HL-60/S4 treated with retinoic acid at 250 ng/mL for 4 days and 3 days (cell line): Measurements from ENCODE around the gene SUSD4.
"Not testable (repeated sequence)": the region's sequence is repeated elsewhere in the genome, so short reads cannot be mapped to it uniquely, and the experiment has no call there.

Experiments
- in situ Hi-C: fragments of 300-500 bp; cut with MboI; formaldehyde crosslinking; loops from 2 replicates; pipeline ENCODE4 v1.7.0; 2022; ENCODE audit warnings: low sequenced_read_pairs

SUSD4 gene

DNA sequence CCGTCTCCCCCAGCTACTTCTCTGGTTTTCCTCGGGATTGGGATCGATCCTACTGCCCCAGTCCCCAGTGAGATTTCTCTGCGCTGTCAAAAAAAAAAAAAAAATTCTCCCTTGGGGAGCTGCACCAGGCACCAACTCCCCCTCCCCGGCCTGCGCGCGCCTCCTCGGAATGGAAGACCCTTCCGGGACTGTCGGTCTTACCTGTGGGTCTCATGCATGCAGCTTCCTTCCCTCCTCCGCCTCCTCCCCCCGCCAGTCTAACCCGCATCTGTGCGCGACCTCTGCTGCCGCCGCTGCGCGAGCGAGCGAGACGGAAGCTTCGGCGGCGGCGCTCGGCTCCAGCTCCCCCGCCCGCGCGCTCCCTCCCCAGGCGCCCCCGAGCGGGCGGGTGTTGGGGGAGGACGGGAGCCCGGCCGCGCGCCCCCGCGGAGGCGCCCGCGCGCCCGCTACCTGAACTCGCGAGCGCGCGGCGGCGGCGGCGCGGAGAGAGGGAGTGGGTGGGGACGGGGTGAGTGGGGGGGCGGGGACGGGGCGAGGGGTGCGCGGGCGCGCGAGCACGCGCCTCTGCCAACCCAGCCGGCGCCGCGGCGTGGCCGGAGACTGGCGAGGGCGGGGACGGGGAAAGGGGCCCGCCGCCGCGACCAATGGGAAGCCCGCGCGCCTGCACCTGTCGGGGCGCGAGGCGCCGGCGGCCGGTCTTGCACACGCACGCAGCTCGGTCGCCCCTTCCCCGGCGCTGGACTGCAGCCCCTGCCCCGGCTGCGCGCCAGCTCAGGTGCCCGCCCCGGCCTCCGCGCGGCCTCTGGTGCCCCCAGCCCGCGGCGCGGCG is at the start of gene SUSD4:
SUSD4 (minus strand) TSS at position 321 of the 829 bp plus-strand sequence. CDS start 751 bp downstream, outside the sequence.
- in situ Hi-C loops: no loop called here

DNA sequence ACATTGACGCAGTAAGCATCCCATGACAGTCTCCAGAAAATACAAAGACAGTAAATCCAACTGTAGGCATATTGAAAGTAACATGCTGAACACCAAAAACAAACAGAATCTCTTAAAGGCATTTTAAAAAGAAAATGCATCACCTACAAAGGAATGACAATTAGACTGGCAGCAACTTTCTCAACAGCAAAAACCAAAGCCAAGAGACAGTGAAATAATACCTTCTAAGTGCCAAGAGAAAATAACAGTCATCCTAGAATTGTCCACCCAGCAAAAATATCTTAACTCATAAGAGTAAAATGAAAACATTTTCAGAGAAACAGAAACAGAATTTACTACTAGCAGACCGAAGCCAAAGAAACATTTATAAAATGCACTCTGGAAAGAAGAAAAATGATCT is 49.2 kb upstream of the SUSD4 start:
- in situ Hi-C loops: no loop called here

DNA sequence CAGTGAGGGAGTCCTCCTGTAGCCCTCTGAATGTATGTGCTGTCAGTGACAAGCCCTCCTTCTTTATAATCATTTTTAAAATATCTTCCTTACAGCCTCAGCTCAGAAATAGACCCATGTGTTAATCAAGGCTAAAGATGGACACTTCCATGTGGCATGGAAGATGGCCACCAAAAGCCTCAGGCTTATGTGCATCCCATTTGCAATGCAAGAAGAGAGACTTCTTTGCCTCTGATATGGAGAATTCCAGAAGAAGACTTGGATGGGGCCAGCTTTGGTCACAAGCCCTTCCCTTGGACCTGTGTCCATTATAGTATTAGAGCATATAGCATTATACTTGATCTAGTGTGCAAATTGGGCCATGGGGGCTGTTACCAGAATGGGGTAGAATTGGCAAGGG is 47.7 kb upstream of the SUSD4 start:
- in situ Hi-C loops: no loop called here

DNA sequence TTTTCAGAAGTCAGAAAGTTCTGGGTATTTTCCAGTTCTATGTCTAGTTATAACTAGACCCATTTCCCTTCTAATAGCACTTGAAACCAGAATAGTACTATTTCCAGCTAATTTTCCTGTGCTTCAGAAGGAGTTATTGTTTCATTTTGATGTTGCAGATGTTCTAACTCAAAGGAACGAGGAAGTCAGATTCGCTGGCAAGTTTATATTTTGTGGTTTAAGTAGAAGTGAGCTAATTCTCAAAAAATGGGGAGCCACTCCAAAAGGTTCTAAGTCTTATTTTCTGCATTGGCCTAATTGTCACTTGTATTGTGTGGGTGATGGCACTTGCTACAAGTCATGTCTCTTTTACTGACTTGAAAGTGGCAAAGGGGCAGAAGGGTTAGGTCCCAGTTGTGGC is 47.3 kb upstream of the SUSD4 start:
- in situ Hi-C loops: no loop called here

DNA sequence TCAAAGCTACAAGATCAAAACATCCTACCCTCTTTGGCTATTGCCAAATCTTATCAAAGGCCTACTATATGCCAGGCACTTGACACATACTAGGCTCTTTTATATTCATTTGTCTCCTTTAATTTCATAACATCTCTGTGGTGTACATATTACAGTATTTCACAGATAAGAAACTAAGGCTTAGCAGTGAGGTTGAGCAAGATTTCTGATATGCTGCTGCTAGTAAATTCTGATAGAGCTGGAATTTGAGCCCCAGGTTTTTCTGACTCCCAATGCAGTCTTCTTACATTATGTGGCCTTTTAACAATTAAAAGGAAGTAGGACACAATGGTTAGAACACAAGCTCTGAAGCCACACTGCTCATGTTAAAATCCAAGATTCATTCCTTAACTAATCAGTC is 46.1 kb upstream of the SUSD4 start:
- in situ Hi-C loops: no loop called here

DNA sequence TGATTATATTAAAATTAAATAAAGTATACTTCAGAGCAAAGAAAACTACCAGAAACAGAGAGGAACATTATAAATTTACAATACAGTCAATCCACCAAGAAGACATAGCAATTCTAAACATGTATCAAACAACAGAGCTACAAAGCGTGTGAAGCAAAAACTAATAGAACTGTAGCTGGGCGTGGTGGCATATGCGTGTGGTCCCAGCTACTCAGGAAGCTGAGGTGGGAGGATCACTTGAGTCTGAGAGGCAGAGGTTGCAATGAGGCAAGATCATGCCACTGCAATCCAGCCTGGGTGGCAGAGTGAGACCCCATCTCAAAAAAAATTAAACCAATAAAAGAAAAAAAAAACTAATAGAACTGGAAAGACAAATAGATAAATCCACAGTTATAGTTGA is 41.5 kb upstream of the SUSD4 start:
- in situ Hi-C loops: no loop called here

- in situ Hi-C loops: no loop called here
These were observed 39.3 kb upstream of the SUSD4 start for GRCh38 chr1:223403184-223403815.

DNA sequence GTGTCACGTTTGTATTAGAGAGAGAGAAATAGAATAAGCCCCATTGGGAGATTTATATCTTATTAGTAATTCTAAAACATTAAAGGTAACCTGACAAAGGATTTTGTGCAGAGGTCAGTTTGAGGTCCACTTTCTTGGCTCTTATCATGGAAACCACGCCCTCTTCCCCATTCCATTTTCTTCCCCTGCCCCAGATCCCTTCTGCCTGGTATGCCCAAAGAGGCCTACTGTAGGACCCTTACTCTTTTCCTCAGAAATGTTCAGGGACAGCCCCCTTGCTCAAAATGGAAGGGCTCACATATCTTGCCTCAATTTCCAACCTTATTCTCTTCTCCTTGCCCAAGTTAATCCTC is 38.8 kb upstream of the SUSD4 start:
- in situ Hi-C loops: no loop called here

- in situ Hi-C loops: no loop called here
These were observed 38.2 kb upstream of the SUSD4 start for GRCh38 chr1:223401873-223402789.

DNA sequence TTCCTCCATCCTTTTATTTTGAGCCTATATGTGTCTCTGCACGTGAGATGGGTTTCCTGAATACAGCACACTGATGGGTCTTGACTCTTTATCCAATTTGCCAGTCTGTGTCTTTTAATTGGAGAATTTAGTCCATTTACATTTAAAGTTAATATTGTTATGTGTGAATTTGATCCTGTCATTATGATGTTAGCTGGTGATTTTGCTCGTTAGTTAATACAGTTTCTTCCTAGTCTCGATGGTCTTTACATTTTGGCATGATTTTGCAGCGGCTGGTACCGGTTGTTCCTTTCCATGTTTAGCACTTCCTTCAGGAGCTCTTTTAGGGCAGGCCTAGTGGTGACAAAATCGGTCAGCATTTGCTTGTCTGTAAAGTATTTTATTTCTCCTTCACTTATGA is 35.4 kb upstream of the SUSD4 start:
- in situ Hi-C loops: not testable (repeated sequence)

DNA sequence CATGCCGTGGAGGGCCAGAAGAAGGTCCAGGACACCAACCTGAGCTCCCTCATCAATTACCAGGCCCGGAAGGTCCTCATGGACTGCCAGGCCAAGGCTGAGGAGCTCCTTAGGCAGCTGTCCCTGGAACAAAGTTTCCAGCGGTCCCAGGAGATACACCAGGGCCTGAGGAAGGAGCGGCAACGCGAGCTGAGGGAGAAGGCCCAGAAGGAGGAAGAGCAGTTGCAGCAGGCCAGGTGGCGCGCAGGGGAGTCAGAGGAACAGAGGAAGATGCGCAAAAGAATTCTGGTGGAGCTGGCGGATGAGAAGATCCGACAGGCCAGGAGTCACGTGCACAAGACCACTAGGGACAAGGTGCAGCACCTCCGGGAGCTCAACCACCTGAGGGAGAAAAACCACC is 30.7 kb upstream of the SUSD4 start:
- in situ Hi-C loops: no loop called here

DNA sequence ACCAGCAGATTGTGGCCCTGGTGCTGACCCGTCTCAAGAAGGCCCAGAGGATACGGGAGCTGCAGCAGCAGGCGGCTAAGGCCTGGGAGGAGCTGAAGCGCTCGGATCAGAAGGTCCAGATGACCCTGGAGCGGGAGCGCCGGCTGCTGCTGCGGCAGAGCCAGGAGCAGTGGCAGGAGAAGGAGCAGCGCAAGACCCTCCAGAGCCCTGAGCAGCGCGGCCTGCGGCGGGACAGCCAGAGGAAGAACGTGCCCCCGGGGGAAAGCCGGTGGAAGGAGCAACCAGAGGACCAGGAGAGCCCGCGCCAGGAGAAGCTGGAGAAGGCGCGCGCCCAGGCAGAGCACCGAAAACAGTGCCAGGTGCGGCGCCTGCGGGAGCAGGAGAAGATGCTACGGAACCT is 30.3 kb upstream of the SUSD4 start:
- in situ Hi-C loops: no loop called here

DNA sequence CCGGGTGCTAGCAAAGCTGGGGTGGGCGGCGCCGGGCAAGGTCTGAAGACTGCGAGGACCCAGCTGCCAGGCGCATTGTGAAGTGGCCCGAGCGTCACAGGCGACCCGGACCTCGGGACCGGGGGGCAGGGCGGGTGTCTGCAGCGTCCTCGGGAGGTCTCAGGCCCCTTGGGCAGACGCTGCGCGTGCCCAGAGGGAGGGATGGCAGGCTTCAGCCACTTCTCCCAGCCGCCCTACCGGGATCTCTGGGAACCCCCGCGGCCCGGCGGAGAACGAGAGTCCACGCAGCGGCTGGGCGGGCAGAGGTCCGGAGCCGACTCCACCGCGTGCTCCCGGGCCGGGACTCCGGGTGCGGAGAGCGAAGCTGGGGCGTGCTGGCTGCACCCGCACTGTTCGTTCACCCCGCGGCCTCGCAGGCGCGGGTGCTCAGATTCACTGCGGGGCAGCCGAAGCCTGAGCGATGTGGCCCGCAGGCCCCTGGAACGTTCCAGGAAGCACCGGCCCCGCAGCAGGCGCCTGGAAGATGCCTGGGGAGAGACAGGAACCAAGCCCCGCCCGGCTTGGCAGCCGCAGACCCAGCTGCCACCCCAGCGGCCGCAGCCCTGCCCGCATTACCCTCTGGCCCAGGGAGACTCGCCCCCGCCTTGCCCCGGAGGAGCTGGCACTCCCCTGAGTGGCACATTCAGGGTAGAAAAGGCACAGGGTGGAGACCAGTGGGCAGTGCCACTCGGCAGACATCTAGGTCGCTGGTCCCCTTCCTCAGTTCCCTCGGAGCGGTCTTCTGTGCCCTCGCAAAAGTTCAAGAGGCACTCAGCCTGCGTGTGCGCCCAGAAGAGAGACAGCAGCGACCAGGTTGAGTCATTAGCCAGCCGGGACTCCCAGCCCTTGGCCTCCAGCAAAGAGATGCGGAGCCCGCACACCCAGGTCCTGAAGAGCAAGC is 29.6 kb upstream of the SUSD4 start, which contains the start of gene CCDC185:
CCDC185 (plus strand) TSS at position 141 of the 940 bp plus-strand sequence; CDS start at position 202, 61 bp downstream.
- in situ Hi-C loops: no loop called here

DNA sequence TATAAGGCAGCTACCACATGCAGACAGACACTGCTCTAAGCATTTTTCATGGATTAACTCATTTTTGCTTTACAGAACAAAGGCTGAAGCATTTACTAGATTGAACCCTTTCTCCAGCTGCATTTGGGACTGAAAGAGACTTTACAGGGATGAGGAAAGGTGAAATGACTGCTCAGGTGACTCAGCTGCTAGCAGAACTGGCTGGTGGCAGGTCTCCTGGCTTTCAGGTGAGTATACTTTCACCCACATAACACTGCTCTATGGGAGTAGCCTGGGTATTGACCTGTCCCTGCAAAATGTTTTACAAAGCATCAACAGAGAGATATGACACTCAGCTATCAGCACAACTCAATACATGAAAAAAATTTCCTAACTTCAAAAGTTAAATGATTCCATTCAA is 26.6 kb upstream of the SUSD4 start:
- in situ Hi-C loops: no loop called here

GRCh38 chr1:223386013-223386412 is 22.0 kb upstream of the SUSD4 start:
- in situ Hi-C loops: no loop called here

- in situ Hi-C loops: no loop called here
These were observed 14.8 kb upstream of the SUSD4 start for GRCh38 chr1:223378754-223379153.

DNA sequence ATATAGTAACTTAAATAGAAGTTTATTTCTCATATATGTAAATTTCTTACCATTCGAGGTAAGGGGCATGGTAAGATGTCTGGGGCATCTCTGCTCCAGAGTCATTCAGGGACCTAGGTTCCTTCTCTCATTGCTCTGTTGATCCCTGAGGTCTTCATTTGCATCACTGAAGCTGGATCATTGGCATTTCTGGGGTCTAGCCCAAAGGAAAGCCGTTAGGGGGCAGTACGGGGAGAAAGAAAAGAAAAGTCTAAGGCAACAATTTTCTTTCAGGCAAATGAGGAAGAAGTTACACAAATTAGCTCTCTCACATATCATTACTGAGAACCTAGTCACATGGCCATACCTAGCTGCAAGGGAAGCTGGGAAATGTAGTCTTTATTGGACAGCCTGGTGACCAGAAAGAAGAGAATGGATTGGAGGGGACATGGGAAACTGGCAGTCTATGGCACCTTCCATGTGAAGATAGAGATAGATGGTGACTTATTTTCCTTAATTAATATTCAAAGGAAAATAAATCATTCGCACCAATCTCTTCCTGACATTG is 10.2 kb upstream of the SUSD4 start:
- in situ Hi-C loops: no loop called here

GRCh38 chr1:223364685-223365382 is 858 bp upstream of the SUSD4 start:
- in situ Hi-C loops: no loop called here

DNA sequence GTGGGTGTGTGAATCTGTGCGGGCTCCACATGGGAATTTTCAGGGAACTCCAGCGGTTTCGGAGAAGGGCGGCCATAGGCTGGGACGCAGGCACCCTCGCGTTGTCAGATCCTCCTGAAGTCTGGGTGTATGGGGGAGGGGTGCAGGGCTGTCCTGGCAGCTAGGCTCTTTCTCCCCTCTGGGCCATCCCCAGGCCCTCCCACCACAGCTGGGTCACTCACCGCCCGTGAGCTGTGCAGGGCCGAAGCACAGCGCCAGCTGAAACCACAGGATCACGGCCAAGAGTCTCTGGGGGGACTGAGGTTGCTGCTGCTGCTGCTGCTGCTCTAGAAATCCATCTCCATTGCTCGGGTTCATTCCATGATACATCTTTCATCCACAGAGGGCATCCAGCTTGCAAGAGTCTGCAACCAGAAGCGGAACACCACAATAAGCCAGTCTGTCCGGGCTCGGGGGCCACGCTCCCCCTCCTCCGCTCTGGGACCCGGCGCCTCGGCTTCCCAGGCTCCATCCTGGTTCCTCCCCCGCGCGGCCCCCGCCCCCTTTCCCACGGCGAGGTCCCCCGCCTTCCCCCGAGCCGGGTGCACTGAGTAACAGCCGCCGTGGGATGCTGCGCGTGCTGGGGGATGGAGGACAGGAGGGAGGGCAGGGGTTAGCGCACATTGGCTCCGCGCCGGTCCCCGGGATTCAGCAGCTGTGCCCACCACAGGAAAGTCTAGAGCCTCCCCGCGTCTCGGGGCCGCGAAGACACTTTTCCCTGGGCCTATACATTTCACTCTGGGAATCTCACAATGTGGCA is 720 bp downstream of the SUSD4 start:
- in situ Hi-C loops: no loop called here
